NCI-H1694 (cell line): ENCODE data around the gene ATP9B.

Experiments used
- DNase-seq: peaks from one replicate; lab custom pipeline; 2025; lab: John Stamatoyannopoulos, UW

The ATP9B gene

GRCh38 chr18:79410731-79411613 is 341.8 kb downstream of the ATP9B start:
- no peak for DNase-seq

- peak; percentile 40 for DNase-seq
Measured at GRCh38 chr18:79411614-79412526, 342.7 kb downstream of the ATP9B start.

- DNase-seq: no peak
Measured at GRCh38 chr18:79413025-79413424, 343.8 kb downstream of the ATP9B start.

- no peak for DNase-seq
Measured at GRCh38 chr18:79413426-79413825, 344.2 kb downstream of the ATP9B start.

- DNase-seq: no peak
Measured at GRCh38 chr18:79413901-79414300, 344.7 kb downstream of the ATP9B start.

GRCh38 chr18:79416022-79416676 is 347.0 kb downstream of the ATP9B start:
- no peak for DNase-seq

- no peak for DNase-seq
Measured at GRCh38 chr18:79416677-79417052, 347.5 kb downstream of the ATP9B start.

GRCh38 chr18:79418236-79418635 is 349.0 kb downstream of the ATP9B start:
- no peak for DNase-seq

GRCh38 chr18:79418642-79419041 is 349.4 kb downstream of the ATP9B start:
- no peak for DNase-seq

- no peak for DNase-seq
Measured at GRCh38 chr18:79420033-79420745, 351.0 kb downstream of the ATP9B start.

GRCh38 chr18:79421275-79421857 is 352.2 kb downstream of the ATP9B start:
- no peak for DNase-seq

- no peak for DNase-seq
Measured at GRCh38 chr18:79422022-79422782, 353.0 kb downstream of the ATP9B start.

- DNase-seq: no peak
Measured at GRCh38 chr18:79422783-79423165, 353.6 kb downstream of the ATP9B start.

GRCh38 chr18:79423211-79424007 is 354.2 kb downstream of the ATP9B start:
- DNase-seq: no peak

GRCh38 chr18:79424008-79424565 is 354.9 kb downstream of the ATP9B start:
- DNase-seq: no peak

- no peak for DNase-seq
Measured at GRCh38 chr18:79424880-79425568, 355.8 kb downstream of the ATP9B start.

- no peak for DNase-seq
Measured at GRCh38 chr18:79425569-79425886, 356.3 kb downstream of the ATP9B start.

- no peak for DNase-seq
Measured at GRCh38 chr18:79426376-79427300, 357.4 kb downstream of the ATP9B start.
